Measurements from ENCODE around the gene STRIP1. TPM values are rescaled to one million over a fixed set of nuclear protein-coding genes. Genes with fewer than 3 reads are reported as not detected.

Gene STRIP1
- total RNA-seq, 1 donor from 2014 or later, result 20.0 TPM

- Histone ChIP-seq H3K27me3 (no peaks in the 10 kb centered on the region), H3K36me3 (peaks cover 0 to 7% of the 10 kb centered on the region in 2 donors), H3K4me3 (no peak overlapping the region), H3K9me3 (no peaks in the 10 kb centered on the region), H3K27ac (no peak overlapping the region), H3K4me1 (peaks cover 0 to 17% of the 10 kb centered on the region in 2 donors)
- TF ChIP-seq, protein P1, sequence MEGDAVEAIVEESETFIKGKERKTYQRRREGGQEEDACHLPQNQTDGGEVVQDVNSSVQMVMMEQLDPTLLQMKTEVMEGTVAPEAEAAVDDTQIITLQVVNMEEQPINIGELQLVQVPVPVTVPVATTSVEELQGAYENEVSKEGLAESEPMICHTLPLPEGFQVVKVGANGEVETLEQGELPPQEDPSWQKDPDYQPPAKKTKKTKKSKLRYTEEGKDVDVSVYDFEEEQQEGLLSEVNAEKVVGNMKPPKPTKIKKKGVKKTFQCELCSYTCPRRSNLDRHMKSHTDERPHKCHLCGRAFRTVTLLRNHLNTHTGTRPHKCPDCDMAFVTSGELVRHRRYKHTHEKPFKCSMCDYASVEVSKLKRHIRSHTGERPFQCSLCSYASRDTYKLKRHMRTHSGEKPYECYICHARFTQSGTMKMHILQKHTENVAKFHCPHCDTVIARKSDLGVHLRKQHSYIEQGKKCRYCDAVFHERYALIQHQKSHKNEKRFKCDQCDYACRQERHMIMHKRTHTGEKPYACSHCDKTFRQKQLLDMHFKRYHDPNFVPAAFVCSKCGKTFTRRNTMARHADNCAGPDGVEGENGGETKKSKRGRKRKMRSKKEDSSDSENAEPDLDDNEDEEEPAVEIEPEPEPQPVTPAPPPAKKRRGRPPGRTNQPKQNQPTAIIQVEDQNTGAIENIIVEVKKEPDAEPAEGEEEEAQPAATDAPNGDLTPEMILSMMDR (IDR thresholded peaks at IDR 0.05), result no peak
- no peak for DNase-seq (ENCODE audit: low spot score in 2 of 2)
- intact Hi-C loops (cut with DNase I), result no loop called here
Measured at GRCh38 chr1:109995536-109995935, 38.9 kb upstream of the STRIP1 start.

- no peaks in the 10 kb centered on the region for H3K9me3 ChIP-seq
- no peaks in the 10 kb centered on the region for H3K27me3 ChIP-seq
- DNase-seq (ENCODE audit: low spot score in 2 of 2), result no peak
- H3K4me3 ChIP-seq, result no peak overlapping the region
- H3K4me1 ChIP-seq, result peaks cover 0 to 13% of the 10 kb centered on the region in 2 donors
- peaks cover 0 to 7% of the 10 kb centered on the region in 2 donors for H3K36me3 ChIP-seq
- intact Hi-C loops (cut with DNase I), result no loop called here
- no peak overlapping the region for H3K27ac ChIP-seq
- TF ChIP-seq, protein P1 (IDR thresholded peaks at IDR 0.05), result no peak
Measured at GRCh38 chr1:109996476-109996875, 37.9 kb upstream of the STRIP1 start.

GRCh38 chr1:109997204-109997866 lies 37.1 kb upstream of the STRIP1 start:
- DNase-seq (ENCODE audit: low spot score in 2 of 2), result no peak
- Histone ChIP-seq H3K4me3 (no peak overlapping the region), H3K4me1 (peaks cover 0 to 12% of the 10 kb centered on the region in 2 donors), H3K27me3 (no peaks in the 10 kb centered on the region), H3K36me3 (peaks cover 0 to 7% of the 10 kb centered on the region in 2 donors), H3K9me3 (no peaks in the 10 kb centered on the region), H3K27ac (no peak overlapping the region)
- intact Hi-C loops (cut with DNase I), result no loop called here
- TF ChIP-seq, protein P1 (IDR thresholded peaks at IDR 0.05), result no peak

DNA sequence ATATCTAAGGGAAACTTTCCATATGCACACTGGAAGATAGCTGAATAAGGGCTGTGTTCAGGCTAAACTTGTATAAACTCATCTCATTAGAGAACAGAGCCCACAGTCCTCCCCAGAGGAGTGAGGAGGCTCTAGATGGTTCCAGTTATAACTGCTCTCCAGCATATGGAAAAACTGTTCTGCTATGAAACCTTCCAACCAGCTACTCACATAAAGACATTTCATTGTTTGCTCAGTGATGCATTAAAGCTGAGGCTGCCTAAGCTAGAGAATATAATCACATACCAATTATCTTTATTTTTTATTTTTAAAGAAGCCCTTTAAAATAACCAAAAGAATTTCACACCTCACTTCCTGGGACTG lies 36.6 kb upstream of the STRIP1 start:
- H3K27me3 ChIP-seq, result no peaks in the 10 kb centered on the region
- peaks cover 0 to 12% of the 10 kb centered on the region in 2 donors for H3K4me1 ChIP-seq
- H3K27ac ChIP-seq, result no peak overlapping the region
- intact Hi-C loops (cut with DNase I), result no loop called here
- H3K4me3 ChIP-seq, result no peak overlapping the region
- DNase-seq (ENCODE audit: low spot score in 2 of 2), result no peak
- H3K36me3 ChIP-seq, result peaks cover 0 to 7% of the 10 kb centered on the region in 2 donors
- TF ChIP-seq, protein P1 (IDR thresholded peaks at IDR 0.05), result no peak
- no peaks in the 10 kb centered on the region for H3K9me3 ChIP-seq

GRCh38 chr1:110002695-110003094 lies 31.7 kb upstream of the STRIP1 start:
- Histone ChIP-seq H3K36me3 (no peaks in the 10 kb centered on the region), H3K9me3 (no peaks in the 10 kb centered on the region), H3K4me3 (no peak overlapping the region), H3K4me1 (peaks cover 0 to 18% of the 10 kb centered on the region in 2 donors), H3K27me3 (no peaks in the 10 kb centered on the region), H3K27ac (peak overlapping the region in 1 of 2 donors; percentile 61)
- intact Hi-C loops (cut with DNase I), result no loop called here
- no peak for DNase-seq (ENCODE audit: low spot score in 2 of 2)
- TF ChIP-seq, protein P1 (IDR thresholded peaks at IDR 0.05), result no peak

Data from ascending aorta (tissue), 2 donors.